SIG-M5 (cell line): ENCODE data around the gene CSHL1.
"Not testable (repeated sequence)": the region's sequence is repeated elsewhere in the genome, so short reads cannot be mapped to it uniquely, and the experiment has no call there.

ENCODE experiments used
- DNase-seq: peaks from one replicate; lab custom pipeline; 2025; lab: John Stamatoyannopoulos, UW

CSHL1 gene

DNA sequence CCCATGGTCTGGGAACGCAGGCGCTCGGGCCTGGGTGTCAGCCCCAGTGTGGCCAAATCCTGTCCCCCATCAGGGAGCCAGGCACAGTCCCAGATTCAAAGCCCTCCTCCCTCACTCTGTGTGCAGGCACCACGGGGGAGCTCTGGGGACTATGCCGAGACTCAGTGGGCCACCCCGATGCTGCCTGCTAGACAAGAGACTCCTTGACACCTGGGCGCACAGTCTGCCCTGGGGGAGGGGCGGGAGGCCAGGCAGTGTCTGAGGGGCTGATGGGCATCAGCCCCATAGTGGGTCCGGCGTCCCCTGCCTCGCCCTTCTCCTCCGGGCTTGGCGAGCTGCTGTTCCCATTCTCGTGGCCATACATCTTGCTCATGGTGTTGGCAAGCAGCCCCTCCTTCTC, 29.5 kb upstream of the CSHL1 start:
- DNase-seq: no peak

DNA sequence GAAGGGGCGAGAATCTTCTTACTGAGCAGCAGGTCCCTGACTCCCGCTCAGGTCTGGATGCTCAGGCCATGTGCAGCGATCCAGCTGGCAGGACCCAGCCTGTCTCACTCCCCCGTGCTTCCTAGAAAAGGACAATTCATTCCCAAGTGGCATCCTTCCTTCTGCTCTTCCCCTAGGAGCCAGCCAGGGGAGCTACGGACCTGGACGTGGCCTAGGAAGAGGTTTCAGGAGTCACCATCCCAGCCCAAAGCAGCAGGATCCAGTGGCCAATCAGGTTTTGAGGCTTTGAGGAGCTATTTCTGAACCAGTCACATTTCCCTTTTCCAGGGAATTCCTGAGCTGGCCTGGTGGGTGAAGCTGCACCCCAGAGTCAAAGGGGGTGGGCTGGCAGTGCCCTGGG, 28.8 kb upstream of the CSHL1 start:
- no peak for DNase-seq

DNA sequence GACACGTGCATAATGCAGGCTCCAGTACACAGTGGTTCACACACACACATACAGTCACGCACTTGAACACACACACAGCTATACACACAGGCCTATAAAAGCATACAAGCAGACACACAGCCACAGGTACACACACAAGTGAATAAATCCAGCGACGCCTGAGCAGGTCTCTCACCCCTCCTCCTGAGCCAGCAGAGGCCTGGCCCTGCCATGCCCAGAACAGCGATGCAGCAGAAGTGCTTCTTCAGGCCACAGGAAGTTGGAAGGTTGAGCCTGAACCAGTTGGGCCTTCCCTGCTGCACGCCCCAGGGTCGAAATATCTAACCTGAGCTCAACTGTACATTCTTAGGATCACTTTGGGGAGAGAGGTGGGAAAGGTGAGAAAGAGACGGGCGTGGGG, 28.3 kb upstream of the CSHL1 start:
- DNase-seq: no peak

- no peak for DNase-seq
Measured at GRCh38 chr17:63937920-63938319, 26.9 kb upstream of the CSHL1 start.

- DNase-seq: no peak
Measured at GRCh38 chr17:63937319-63937718, 26.3 kb upstream of the CSHL1 start.

DNA sequence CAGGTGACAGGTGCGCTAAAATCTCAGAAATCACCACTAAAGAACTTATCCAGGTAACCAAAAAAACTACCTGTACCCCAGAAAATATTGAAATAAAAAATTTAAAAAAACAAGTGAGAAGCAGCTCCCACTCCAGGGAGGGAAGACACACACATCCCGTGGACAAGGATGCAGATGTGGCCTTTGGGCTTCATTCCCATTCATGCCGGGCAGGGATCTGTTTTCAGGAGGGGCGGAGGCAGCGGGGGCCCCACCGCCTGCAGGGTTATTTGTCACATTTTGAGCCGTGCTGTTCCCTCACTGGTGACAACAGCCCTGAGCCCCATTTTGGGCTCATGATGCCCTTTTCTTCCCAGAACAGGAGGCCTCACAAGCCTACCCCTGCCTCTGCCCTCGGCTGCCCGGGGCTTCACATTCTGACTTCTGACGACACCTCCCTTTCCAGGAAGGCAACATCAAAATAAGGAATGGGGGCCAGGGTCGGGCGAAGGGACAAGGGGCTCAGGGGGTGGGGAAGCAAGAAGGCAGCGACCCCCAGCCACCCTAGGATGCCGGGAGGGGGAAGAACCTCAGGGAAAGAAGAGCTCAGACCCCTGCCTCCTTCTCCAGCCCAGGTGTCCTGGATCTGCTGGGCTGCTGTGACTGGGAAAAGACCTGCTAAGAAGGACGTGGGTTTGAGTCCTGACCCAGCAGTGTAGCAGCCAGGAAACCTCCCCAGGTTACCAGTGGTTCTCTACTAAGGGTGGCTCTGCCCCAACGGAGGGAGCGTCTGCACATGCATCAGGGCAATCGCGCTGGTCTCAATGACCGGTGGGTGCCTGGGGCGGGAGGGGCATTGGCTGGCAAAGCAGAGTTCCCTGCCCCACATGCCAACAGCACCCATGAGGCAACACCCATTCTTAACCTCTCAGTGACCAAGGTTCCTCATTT, 23.4 kb upstream of the CSHL1 start:
- DNase-seq: no peak

GRCh38 chr17:63933598-63933997, 22.5 kb upstream of the CSHL1 start:
- DNase-seq: no peak

- DNase-seq: no peak
Measured at GRCh38 chr17:63932721-63933120, 21.7 kb upstream of the CSHL1 start.

DNA sequence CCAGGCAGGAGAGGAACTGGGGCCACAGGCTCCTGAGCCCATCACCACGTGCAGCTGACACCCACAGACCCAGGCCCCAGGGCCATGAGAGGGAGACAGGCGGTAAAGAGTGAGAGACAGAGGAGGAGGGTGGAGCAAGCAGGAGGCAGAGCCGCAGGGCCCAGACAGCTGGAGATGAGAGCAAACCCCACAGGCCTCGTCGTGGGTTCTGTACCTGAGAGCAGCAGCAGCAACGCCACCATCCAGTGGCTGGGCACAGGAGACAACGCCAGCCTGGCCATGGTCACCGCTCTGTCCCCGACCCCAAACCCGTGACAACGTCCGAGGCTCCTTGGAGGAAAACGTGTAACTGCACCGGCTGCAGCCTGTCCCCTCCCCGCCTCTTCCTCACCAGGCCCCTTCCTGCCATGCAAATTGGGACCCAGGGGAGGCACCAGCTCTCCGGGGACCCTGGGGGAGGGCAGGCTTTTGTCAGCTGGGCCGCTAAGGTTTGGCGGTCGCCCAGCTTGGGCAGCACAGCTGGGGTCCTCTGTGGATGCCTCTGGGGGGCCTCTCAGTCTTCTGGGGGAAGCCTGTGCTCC, 21.0 kb upstream of the CSHL1 start, which contains the start of gene CD79B:
Gene CD79B, minus strand, starts transcription at position 351 of the 581 bp plus-strand sequence. Its CDS starts 70 bp downstream, at position 281.
- no peak for DNase-seq

GRCh38 chr17:63930951-63931575, 20.0 kb upstream of the CSHL1 start:
- no peak for DNase-seq

DNA sequence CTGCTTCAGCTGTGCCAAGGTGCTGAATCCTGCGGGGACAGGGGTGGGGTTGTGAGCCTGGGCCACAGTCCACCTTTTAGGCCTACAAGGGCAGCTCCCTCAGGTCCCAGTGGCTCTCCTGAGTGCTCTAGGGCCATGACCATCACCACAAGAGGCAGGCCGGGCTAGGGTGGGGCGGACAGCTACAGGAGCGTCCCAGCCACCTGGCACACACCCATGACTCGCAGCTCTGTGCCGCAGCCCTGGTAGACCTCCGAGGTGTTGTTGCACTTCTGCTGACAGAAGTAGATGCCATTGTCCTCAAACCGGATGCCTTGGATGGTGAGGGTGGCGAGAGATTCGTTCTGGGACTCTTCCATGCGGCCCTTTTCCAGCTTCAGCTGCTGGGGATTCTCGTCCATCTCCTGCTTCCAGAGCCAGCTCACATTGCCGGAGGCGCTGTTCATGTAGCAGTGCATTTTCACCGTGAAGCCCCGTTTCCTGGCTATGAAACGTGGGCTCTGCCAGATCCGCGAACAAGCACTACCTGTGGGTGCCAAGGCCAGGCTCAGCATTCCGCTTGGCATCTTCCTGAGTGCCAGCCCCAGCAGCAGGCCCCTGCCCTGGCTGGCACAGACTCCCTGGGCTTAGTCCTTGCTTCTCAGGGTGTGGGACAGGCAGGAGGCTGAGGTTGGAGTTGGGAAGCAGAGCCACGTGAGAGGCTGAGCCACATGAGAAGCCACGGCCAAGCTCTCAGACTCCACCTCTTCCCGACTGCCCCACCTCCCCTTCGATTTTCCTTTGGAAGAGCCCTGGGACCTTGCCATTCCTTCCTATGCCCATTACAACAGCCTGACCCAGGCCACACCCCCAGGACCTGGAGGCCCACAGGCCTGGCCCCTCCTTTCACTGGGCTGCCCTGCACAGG, 19.1 kb upstream of the CSHL1 start:
- no peak for DNase-seq

- DNase-seq: no peak
Measured at GRCh38 chr17:63928966-63929695, 18.1 kb upstream of the CSHL1 start.

GRCh38 chr17:63928172-63928666, 17.2 kb upstream of the CSHL1 start:
- DNase-seq: no peak

GRCh38 chr17:63927464-63928171, 16.6 kb upstream of the CSHL1 start:
- no peak for DNase-seq

DNA sequence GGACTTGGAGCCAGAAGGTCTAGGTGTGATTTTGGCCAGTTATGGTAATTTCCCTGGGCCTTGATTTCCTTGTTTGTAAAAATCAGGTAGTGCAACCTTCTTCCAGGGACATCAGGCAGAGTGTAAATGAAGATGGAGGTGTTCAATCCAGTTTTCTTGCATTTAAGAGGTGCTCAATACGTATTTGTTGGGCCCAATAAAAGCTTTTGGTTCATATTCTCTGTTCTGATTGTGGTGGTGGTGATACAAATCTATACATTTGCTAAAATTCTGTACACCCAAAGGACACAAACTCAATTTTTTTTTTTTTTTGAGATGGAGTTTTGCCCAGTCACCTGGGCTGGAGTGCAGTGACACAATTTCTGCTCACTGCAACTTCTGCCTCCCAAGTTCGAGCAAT, 15.1 kb upstream of the CSHL1 start:
- DNase-seq: no peak

DNA sequence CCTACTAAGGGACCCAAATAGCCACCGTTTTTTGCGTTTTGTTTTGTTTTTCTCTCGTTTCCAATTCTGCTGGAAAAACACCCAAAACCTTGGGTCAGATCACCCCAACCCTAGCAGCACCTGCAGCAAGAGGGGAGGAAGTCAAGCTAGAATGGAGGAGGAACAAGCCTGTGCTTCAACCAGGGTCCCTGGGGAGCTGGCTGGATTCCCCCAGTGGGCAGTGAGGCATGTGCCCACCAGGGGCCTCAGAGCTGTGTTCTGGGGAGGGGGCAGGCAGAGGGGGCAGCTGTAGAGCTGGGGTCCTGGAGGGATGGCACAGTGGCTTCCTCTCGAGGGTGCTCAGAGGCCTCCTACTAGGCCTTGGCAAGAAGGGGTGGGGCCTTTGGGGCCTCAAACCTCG, 14.6 kb upstream of the CSHL1 start:
- DNase-seq: no peak

- DNase-seq: not testable (repeated sequence)
Measured at GRCh38 chr17:63922402-63922801, 11.3 kb upstream of the CSHL1 start.

- DNase-seq: not testable (repeated sequence)
Measured at GRCh38 chr17:63920779-63921178, 9.7 kb upstream of the CSHL1 start.

- not testable (repeated sequence) for DNase-seq
Measured at GRCh38 chr17:63920050-63920449, 9.0 kb upstream of the CSHL1 start.

- DNase-seq: no peak
Measured at GRCh38 chr17:63919311-63919723, 8.3 kb upstream of the CSHL1 start.
